ENCODE results near the gene UBE3D. TPM values are rescaled to one million over a fixed set of nuclear protein-coding genes. Genes with fewer than 3 reads are reported as not detected.

The UBE3D gene
- total RNA-seq, 1 experiment from 2014 or later, result 10.7 TPM

GRCh38 chr6:82996156-82996555, 69.5 kb downstream of the UBE3D start:
- Histone ChIP-seq H3K23ac (ENCODE audit: insufficient read length, low read depth, low read length) (no peak overlapping the region), H3K14ac (ENCODE audit: insufficient read depth, low read length) (no peak overlapping the region), H2BK15ac (ENCODE audit: low read depth, low read length) (no peak overlapping the region)

More at GRCh38 chr6:82996156-82996555, 69.5 kb downstream of the UBE3D start:
- Histone ChIP-seq H3K23me2 (ENCODE audit: insufficient read length, low read depth, low read length, poor library complexity, severe bottlenecking) (no peaks in the 10 kb centered on the region), H3K27me3 (ENCODE audit: insufficient read depth, low read length) (no peaks in the 10 kb centered on the region), H2BK5ac (ENCODE audit: insufficient read length, low read length) (no peak overlapping the region), H3K27ac (ENCODE audit: insufficient read length, low read depth, low read length) (no peak overlapping the region), H3K18ac (ENCODE audit: insufficient read length, low read depth, low read length) (no peak overlapping the region), H2BK20ac (ENCODE audit: low read depth, low read length, poor library complexity, severe bottlenecking) (no peak overlapping the region), H4K20me1 (ENCODE audit: control insufficient read depth, insufficient read depth, insufficient read length) (no peaks in the 10 kb centered on the region), H3K4me1 (ENCODE audit: insufficient read depth, low read length) (no peaks in the 10 kb centered on the region), H3T11ph (ENCODE audit: low read length) (no peak overlapping the region), H4K91ac (ENCODE audit: insufficient read length, low read depth, low read length) (no peak overlapping the region), H2BK120ac (ENCODE audit: low read depth, low read length, poor library complexity, severe bottlenecking) (no peak overlapping the region), H3K4me2 (ENCODE audit: insufficient read depth, insufficient read length, low read length) (no peak overlapping the region), H3K4ac (ENCODE audit: low read depth, low read length) (no peak overlapping the region), H2AFZ (ENCODE audit: low read length) (no peak overlapping the region), H4K8ac (replicated peaks; ENCODE audit: insufficient read length, low read depth, low read length) (no peak overlapping the region), H4K5ac (ENCODE audit: insufficient read length, low read depth, low read length) (no peak overlapping the region), H2BK12ac (ENCODE audit: insufficient read length, low read depth, low read length) (no peak overlapping the region), H3K79me2 (ENCODE audit: insufficient read depth, low read length) (no peaks in the 10 kb centered on the region), H3K9me3 (ENCODE audit: control insufficient read depth, low read depth, low read length) (no peaks in the 10 kb centered on the region), H3K79me1 (ENCODE audit: insufficient read depth, low read depth, low read length, poor library complexity, severe bottlenecking) (no peaks in the 10 kb centered on the region), H3K56ac (ENCODE audit: insufficient read length, low read depth, low read length) (no peak overlapping the region), H3K9ac (ENCODE audit: extremely low read depth, insufficient read length, low read length) (no peak overlapping the region), H2AK5ac (ENCODE audit: insufficient read length, low read length) (no peak overlapping the region)
- no peak overlapping the region for H3K27ac Mint-ChIP-seq
- H3K4me3 Mint-ChIP-seq, result no peak overlapping the region
- H3K9me3 Mint-ChIP-seq, result no peaks in the 10 kb centered on the region
- H3K36me3 Mint-ChIP-seq (ENCODE audit: insufficient read depth in 1 of 3, low read depth in 3 of 3), result peaks cover 0 to 6% (median 5%) of the 10 kb centered on the region in 3 experiments; a peak in 6 of 7 replicates
- TF ChIP-seq CTCF (conservative IDR thresholded peaks at IDR 0.05), result no peak
- H3K4me1 Mint-ChIP-seq, result no peaks in the 10 kb centered on the region; a peak in 1 of 4 replicates
- no peaks in the 10 kb centered on the region for H3K27me3 Mint-ChIP-seq (ENCODE audit: low read depth)
- DNase-seq, result no peak

Data from H9 (cell line).